Measurements from ENCODE around the gene BPIFA2. TPM values are rescaled to one million over a fixed set of nuclear protein-coding genes. Genes with fewer than 3 reads are reported as not detected.
"Not testable (repeated sequence)": the region's sequence is repeated elsewhere in the genome, so short reads cannot be mapped to it uniquely, and the experiment has no call there.

Gene BPIFA2, protein sequence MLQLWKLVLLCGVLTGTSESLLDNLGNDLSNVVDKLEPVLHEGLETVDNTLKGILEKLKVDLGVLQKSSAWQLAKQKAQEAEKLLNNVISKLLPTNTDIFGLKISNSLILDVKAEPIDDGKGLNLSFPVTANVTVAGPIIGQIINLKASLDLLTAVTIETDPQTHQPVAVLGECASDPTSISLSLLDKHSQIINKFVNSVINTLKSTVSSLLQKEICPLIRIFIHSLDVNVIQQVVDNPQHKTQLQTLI
- total RNA-seq: not detected

- TF ChIP-seq CTCF (IDR thresholded peaks at IDR 0.05): no peak
- DNase-seq (ENCODE audit: low spot score) (no peak), ATAC-seq (ENCODE audit: low FRiP score) (no peak)
These were observed at the start of gene BPIFA2 for GRCh38 chr20:33167859-33168258. TSS of gene BPIFA2 (plus strand) at chr20:33168159. CDS start at chr20:33169146, 987 bp downstream.

GRCh38 chr20:33119725-33120720 lies 47.9 kb upstream of the BPIFA2 start:
- DNase-seq (ENCODE audit: low spot score): no peak
- ATAC-seq (ENCODE audit: low FRiP score): no peak
- no peak for TF ChIP-seq CTCF (IDR thresholded peaks at IDR 0.05)

- DNase-seq (ENCODE audit: low spot score) (no peak), ATAC-seq (ENCODE audit: low FRiP score) (no peak)
- TF ChIP-seq CTCF (IDR thresholded peaks at IDR 0.05): no peak
These were observed 47.0 kb upstream of the BPIFA2 start for GRCh38 chr20:33120934-33121333.

GRCh38 chr20:33122297-33122696 lies 45.7 kb upstream of the BPIFA2 start:
- DNase-seq (ENCODE audit: low spot score); ATAC-seq (ENCODE audit: low FRiP score): not testable (repeated sequence)

GRCh38 chr20:33124261-33124660 lies 43.7 kb upstream of the BPIFA2 start:
- DNase-seq (ENCODE audit: low spot score): no peak
- no peak for ATAC-seq (ENCODE audit: low FRiP score)
- no peak for TF ChIP-seq CTCF (IDR thresholded peaks at IDR 0.05)

GRCh38 chr20:33124994-33125393 lies 43.0 kb upstream of the BPIFA2 start:
- ATAC-seq (ENCODE audit: low FRiP score) (no peak), DNase-seq (ENCODE audit: low spot score) (no peak)
- TF ChIP-seq CTCF (IDR thresholded peaks at IDR 0.05): no peak

- no peak for TF ChIP-seq CTCF (IDR thresholded peaks at IDR 0.05)
- no peak for DNase-seq (ENCODE audit: low spot score)
- no peak for ATAC-seq (ENCODE audit: low FRiP score)
These were observed 42.0 kb upstream of the BPIFA2 start for GRCh38 chr20:33125983-33126382.

All from omental fat pad (tissue), 4 donors.